K562 (cell line): Measurements from ENCODE around the gene PRM1. TPM values are rescaled to one million over a fixed set of nuclear protein-coding genes. Genes with fewer than 3 reads are reported as not detected.
A peak's percentile ranks its signal among the peaks of the same experiment; 100 is the strongest.

Experiments used
- ARID3B ChIP-seq: fragments of 250-450 bp; sonication (Bioruptor Pico); IDR thresholded peaks from 2 replicates; pipeline ENCODE4 v1.4.0; 2020; ENCODE audit warnings: borderline replicate concordance
- CUX1 ChIP-seq: fragments of 200-800 bp; sonication (Bioruptor generic); IDR thresholded peaks from 2 replicates; pipeline ENCODE4 v1.6.1; 2016; ENCODE audit warnings: missing genetic modification characterization, missing compliant biosample characterization
- FOS ChIP-seq: IDR thresholded peaks from 3 replicates; pipeline ENCODE4 v1.6.1; 2011; ENCODE audit not compliant: insufficient read length; ENCODE audit errors: extremely low read depth
- FOSL1 ChIP-seq: fragments of 200-800 bp; sonication (Bioruptor generic); conservative IDR thresholded peaks from 2 replicates; pipeline ENCODE4 v1.6.1; 2016; ENCODE audit warnings: missing genetic modification characterization, missing compliant biosample characterization
- FOXA1 ChIP-seq: fragments of 450-650 bp; IDR thresholded peaks from 2 replicates; pipeline ENCODE4 v1.6.1; 2016; ENCODE audit warnings: mild to moderate bottlenecking, borderline replicate concordance
- LARP7 ChIP-seq: fragments of 450-650 bp; IDR thresholded peaks from 2 replicates; pipeline ENCODE4 v1.6.1; 2016
- MEF2A ChIP-seq: IDR thresholded peaks from 2 replicates; pipeline ENCODE4 v1.6.1; 2011; ENCODE audit warnings: low read depth, mild to moderate bottlenecking, low read length, moderate library complexity; ENCODE audit not compliant: control insufficient read depth
- NBN ChIP-seq: fragments of 450-650 bp; IDR thresholded peaks from 2 replicates; pipeline ENCODE4 v1.6.1; 2016; ENCODE audit warnings: low read depth, mild to moderate bottlenecking
- SMC3 ChIP-seq: conservative IDR thresholded peaks from 2 replicates; pipeline ENCODE4 v1.6.1; 2011; ENCODE audit warnings: low read depth, low read length, improper control_type of control experiment; ENCODE audit not compliant: insufficient read depth
- USF2 ChIP-seq: sonication (generic); formaldehyde crosslinking; IDR thresholded peaks from 2 replicates; pipeline ENCODE4 v1.5.0; 2020; ENCODE audit warnings: missing genetic modification reagents
- ZKSCAN8 ChIP-seq: fragments of 200-800 bp; sonication (Bioruptor generic); IDR thresholded peaks from 2 replicates; pipeline ENCODE4 v1.6.1; 2016; ENCODE audit warnings: missing genetic modification characterization, missing compliant biosample characterization
- ZNF3 ChIP-seq: fragments of 250-450 bp; sonication (Bioruptor Pico); IDR thresholded peaks from 2 replicates; pipeline ENCODE4 v1.5.0; 2021; ENCODE audit warnings: mild to moderate bottlenecking, moderate library complexity
- ZNF551 ChIP-seq: fragments of 250-450 bp; sonication (Bioruptor Pico); IDR thresholded peaks from 2 replicates; pipeline ENCODE4 v1.5.0; 2021; ENCODE audit warnings: mild to moderate bottlenecking, moderate library complexity
- polyA plus RNA-seq, 8 experiments: library from polyadenylated mRNA; depleted of rRNA in 4 of 8; stranded (reverse) in 5 of 8; unstranded in 3 of 8; fragments of >200 nt; fragmentation: Nextera tagmentation in 2 of 8; fragmentation: Illumina TruSeq in 1 of 8; extraction: Ambion mirVana in 2 of 8; extraction: Trizol in 1 of 8; gene quantifications; 2 replicates each; pipeline versions ENCODE4 v1.2.1 to v1.2.3, GENCODE V29; 2011 to 2014; ENCODE audit warnings: inconsistent platforms in 1 of 8, missing spikeins in 1 of 8
- total RNA-seq, 7 experiments: library from RNA; depleted of rRNA in 6 of 7; stranded (reverse); fragments of >200 nt in 6 of 7; fragmentation: Illumina TruSeq in 2 of 7; extraction: Trizol in 2 of 7; gene quantifications; 2 replicates each; pipeline versions ENCODE4 v1.2.1 to v1.2.3, GENCODE V29; 2011 to 2021; ENCODE audit warnings: low replicate concordance in 1 of 7
- TF ChIP-seq, protein P1 (sequence below): fragments of 250-450 bp; sonication (Bioruptor Pico); IDR thresholded peaks from 2 replicates; pipeline ENCODE4 v1.5.1; 2021; ENCODE audit warnings: mild to moderate bottlenecking

Gene PRM1
- total and polyA plus RNA-seq, 9 of the 15 experiments (the other 6 are each of a cell fraction or from before 2014, with no cell fraction given), result not detected

- TF ChIP-seq, protein P1, sequence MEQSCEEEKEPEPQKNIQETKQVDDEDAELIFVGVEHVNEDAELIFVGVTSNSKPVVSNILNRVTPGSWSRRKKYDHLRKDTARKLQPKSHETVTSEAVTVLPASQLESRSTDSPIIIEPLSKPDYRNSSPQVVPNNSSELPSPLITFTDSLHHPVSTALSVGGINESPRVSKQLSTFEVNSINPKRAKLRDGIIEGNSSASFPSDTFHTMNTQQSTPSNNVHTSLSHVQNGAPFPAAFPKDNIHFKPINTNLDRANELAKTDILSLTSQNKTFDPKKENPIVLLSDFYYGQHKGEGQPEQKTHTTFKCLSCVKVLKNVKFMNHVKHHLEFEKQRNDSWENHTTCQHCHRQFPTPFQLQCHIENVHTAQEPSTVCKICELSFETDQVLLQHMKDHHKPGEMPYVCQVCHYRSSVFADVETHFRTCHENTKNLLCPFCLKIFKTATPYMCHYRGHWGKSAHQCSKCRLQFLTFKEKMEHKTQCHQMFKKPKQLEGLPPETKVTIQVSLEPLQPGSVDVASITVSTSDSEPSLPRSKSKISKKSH, result no peak
- TF ChIP-seq ARID3B (peak; percentile 91; the same call in 1 of the 2 replicates), FOSL1 (tag) (no peak), ZNF551 (no peak), CUX1 (CRISPR knock-in tag) (peak; percentile 74; the same call in 1 of the 2 replicates), USF2 (CRISPR knock-in tag) (no peak), SMC3 (0 out of 2 replicates have a peak, but pooled peaks have one; percentile 3), FOS (no peak), LARP7 (no peak), FOXA1 (no peak), ZNF3 (no peak), ZKSCAN8 (CRISPR knock-in tag) (no peak), MEF2A (no peak), NBN (no peak)
Observed at GRCh38 chr16:11254913-11255736, 26.0 kb downstream of the PRM1 start (continued).
